GM19025 (cell line): ENCODE results near the gene CD47.

Source experiments
- ATAC-seq: cut with Tn5 transposase; IDR thresholded peaks from one replicate; pipeline ENCODE4 v1.9.1; 2021; ENCODE audit warnings: mild to moderate bottlenecking, low read depth, moderate library complexity; ENCODE audit not compliant: unreplicated experiment

Gene CD47

DNA sequence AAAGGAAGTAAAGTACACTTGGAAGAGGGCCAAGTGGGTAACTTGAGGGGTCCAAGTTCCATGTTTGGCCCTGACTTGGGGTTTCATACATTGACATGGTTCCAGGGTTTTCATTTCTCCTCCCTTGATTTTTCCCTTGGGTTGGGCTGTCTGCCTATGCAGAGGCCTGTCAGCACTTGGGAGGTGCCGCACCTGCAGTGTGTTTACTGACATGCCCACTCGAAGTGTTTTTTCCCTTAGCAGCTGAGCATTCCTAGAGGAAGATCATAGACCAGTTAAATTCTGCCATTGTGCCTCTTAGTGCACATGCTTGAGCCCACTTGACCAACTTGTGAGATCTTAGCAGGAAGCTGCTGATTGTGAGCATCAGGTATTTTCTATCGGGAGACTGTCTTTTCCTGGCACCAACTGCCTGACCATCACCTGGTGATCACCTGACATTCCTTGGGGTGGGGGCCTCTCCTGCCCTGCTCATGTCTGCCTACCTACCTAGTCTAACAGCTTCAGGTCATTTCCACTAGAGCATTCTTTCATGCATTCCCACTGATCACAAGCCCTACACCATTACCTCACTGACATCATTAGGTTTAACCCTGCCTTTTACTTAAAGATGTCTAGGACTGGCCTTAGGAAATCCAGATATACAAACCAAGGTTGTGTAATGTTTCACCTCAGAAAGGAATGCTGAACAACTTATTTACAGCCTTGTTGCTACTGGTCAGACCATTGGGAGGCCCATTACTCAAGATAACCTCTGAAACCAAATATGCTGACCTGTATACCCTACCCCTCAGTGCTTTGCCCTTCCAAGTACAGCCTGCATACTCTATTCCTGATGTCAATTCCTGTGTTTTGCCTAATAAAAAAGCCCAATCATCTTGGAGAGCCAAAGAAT lies 68.3 kb downstream of the CD47 start:
- no peak for ATAC-seq

DNA sequence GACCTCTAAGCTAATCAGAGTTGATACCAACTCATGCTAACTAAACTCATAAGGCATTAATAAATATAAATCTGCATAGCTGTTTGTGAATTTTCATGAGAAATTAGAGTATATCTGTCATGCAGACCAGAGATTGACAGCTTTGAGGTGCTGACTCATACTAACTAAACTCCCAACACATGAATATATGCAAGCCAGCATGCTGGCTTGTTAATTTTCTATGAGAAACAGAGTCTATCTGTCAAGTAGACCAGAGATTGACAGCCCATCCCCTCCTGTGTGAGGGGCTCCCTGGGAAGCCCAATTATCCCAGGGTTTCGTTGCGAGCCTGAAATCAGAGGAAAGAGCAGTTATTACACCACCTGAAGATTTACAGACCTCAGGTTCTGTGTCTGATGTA lies 69.3 kb downstream of the CD47 start:
- no peak for ATAC-seq

DNA sequence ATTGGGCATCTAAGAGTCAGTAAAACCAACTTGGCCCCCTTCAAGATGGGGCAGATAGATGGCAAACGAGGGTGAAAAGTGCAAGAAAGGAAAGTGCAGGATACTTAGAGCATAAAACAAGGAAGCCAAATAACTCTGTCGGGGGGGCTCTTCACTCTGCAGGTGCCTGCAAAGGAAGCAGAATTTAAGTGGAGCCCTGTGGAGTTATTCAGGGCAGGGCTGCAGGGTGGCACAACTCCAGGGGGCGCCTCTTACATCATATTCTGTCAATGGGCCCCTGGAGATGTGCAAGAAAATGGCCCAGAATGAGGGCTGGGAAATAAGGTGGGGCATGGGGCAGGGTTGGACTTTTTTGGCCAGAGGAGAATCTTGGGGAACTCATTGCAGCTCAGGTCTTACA lies 69.7 kb downstream of the CD47 start:
- ATAC-seq, result no peak

DNA sequence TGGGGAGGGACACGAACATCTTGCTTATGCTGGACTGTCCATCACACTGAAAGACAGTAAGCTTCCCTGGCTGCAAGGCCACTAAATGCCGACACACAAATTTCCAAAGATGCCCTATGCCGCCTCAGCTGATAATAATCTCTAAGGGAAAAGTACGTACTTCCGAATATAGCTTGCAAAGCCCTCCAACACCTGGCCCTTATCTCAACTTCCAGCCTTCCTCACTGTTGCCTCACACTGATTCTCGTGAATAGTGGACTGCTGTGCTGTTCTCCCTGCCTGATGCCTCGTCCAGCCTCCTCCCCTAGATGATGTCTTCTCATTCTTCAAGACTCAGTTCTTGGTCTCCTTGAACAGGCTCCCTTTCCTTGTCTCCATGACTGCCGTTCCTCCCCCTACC lies 72.3 kb downstream of the CD47 start:
- no peak for ATAC-seq

DNA sequence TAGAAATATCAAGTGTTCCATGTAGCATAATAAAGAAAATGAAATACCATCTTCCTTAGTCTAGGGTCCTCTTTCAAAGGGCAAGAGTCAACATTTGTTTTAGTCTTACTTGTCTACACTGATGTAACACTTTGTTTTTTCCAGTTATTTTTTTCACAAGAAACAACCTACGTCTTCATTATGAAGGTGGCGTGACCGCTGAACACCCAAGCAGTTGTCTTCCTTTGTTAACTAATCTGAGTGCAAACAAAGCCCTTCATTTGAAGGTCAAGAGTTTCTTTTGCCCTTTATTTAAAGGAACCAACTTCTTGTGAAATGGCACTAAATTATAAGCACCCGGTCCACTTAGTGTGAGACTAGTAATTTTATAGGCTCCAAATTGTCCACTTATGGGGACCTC lies 73.2 kb downstream of the CD47 start:
- no peak for ATAC-seq

DNA sequence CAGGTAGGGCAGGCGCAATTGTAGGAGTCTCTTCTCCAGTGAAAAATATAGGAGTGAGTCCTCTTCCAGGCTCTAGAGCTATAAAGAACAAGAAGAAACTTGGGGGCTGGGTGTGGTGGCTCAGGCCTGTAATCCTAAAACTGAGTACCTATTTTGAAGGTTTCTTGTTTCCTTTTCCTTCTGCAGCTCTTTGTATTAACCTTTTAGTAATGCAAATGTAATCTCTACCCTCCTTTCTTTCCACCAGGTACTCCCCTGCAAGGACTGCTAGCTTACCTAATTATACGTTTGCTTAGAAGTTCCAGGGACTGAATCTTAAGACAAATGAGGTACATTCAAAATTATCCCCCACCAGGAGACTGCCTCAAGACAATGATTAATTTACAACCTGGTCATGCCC lies 75.9 kb downstream of the CD47 start:
- ATAC-seq, result no peak

DNA sequence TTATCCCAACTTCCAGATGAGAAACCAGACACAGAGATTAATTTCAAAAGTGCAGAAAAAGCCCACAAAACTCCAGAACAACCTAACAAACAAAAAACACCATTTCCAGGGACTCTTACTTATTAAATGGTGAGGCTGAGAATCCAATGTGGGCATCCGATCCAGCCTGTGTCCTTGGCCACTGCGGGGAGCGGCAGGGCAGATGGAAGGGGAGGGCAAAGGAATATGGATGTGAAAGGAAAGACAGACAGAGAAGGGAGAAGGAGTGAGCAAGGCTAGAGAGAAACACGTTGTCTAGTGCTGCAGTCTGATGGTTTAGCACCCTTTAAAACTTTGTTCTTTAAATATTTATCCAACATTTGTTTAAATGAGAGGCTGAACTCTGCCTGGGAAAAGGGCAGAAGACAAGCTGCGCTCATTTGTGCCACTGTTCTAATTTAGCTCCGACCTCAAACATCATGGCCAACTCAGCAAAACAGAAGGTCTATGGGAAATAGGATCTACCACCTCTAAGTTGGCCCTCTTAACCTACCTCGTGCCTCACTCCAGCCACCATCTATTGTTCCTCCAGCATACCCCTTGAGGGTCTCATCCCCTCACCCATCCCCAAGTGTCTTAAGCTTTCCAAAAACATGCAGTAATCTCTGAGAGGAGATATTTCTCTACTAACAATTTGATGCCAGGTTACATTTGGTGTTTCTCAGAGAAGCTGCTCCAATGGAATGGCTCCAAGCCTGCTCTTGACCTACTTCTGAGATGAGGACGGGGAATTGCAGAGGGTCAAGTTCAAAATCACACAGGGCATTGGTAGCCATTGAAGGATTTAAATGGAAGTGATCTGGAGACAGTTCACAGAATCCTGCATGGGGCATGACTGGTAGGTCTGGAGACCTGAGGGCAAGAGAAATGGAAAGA lies 77.4 kb downstream of the CD47 start:
- ATAC-seq, result no peak

DNA sequence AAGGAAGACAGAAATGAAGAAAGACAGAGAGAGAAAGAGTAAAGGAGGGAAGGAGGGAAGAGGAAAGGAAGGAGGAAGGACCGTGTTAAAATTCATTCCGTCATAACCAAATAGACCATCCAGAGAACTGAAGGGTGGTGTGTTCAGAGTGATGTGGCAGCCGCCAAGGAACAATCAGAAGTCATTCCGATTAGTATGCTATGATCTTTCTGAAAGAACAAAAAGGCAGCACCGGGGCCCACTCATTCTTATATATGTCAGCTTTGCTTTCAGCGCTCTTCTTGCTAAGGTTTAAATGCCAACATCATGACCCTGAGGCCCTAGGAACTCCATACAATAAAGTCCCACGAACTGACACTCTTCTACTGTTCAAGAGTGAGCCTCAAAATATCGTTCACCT lies 78.5 kb downstream of the CD47 start:
- no peak for ATAC-seq

DNA sequence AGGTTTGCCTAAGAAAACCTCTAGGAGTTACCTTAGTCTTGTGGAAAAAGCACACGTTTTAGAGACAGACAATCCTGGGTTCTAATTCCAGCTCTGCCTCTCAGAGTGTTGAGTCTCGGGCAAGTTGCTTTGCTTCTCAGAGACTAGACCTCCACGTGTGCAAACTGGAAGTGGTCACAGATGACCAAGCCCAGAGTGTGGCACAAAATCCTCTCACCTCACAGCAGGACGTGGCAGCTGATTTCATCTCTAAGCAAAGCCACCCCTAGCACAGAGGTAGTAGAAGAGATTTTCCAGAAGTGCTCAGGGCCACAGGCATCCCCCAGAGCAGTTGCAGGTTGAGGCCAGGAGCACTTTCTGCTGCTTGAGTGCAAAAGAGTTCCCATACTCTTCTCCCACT lies 79.2 kb downstream of the CD47 start:
- ATAC-seq, result no peak

DNA sequence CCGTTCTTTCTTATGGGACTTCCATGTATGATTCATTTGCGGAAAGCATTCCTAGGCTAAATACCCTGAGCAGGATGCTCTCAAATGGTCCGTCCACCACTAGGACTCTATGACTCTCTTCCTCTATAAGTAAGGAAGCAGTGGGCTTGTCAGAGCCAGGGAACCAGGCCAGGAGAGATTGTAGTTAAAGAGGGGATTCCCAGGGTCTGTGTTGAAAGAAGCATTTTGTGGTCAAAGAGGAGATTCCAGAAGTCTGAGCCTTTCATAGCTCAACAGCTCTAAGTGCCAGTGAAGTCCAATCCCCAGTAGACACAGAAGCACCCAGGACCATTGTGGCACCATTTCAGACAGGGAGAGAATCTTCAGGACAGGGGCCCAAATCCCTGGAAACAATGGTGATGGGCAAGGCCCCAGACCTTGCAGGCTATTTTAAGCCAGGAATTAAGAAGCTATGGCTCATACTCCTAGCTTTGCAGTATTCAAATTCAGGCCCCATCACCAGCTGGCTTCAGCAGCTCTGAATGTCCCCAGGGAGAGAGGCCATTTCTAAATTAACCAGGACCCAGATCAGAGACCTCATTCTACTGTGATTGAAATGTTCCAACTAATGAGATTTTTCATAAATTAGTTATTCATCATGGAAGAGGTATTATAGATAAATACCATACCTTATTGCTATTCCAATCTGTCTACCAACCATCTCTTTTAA lies 81.7 kb downstream of the CD47 start:
- ATAC-seq, result no peak

DNA sequence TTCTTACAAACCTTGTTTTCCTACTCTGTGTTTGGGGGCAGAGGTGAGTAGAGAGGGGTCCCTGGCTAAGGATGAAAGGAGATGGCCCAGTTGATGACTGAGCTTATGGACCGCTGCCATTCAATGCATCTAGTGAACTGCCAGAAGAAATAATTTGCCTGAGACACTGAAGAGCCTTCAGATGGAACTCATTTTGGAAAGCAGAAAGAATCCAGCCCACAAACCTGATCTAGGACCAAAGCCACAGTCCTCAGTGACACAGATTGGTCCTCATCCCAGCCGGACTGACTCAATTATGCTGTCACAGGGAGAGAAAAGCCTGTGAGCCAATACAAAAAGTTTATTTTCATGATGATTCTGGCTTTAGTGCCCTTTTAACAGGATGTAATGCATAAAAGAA lies 82.7 kb downstream of the CD47 start:
- no peak for ATAC-seq

DNA sequence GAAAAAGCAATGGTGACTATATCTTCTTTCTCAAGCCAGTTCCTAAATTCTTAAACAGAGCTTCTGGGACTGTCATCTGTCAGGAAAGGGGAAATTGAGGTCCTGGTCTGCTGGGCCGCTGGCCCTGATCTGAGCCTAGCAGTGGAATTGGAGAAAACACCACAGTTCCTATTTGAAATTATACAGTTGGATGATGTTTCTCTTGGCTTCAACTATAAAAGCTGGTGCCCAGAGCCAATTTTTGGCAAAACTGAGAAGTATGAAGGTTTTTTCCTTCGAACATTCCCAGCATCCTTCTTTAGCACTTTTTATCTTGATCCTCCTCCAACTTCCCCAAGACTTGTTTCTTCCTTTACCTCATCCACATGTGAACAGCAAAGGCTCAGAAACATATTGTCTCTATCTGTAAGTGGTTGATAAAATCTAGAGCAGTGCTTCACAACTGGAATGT lies 83.9 kb downstream of the CD47 start:
- ATAC-seq, result no peak

DNA sequence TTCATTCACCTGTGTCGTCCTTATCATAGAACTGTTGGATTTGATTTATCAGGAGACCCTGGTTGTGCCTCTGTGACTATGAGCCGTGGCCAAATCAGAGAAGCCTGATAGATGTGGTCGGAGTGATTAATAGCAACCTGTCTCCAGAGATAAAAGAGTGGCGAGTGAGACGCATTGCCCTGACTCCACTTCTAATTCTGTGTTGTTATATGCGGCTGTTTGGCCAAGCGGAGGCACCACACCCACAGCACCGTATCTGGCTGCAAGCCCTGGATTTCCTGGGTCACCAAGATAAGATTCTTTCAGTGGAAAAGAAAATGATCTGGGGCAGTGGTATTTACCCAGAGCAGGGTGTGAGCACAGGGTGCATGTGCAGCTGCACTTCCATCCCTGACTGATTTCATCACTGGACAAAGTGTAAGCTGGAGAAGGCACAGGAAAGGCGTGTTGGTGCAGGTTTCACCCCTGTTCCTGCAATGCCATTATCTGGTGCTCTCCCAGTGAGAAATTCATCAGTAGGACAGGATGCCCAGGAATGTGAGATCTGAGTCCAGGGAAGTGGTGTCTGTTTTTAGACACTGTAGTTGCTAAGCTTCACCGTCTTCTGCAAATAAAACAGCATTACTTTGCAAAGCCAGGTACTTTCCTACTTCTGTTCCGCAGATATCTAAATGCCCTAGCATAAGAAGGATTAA lies 84.6 kb downstream of the CD47 start:
- ATAC-seq, result no peak

DNA sequence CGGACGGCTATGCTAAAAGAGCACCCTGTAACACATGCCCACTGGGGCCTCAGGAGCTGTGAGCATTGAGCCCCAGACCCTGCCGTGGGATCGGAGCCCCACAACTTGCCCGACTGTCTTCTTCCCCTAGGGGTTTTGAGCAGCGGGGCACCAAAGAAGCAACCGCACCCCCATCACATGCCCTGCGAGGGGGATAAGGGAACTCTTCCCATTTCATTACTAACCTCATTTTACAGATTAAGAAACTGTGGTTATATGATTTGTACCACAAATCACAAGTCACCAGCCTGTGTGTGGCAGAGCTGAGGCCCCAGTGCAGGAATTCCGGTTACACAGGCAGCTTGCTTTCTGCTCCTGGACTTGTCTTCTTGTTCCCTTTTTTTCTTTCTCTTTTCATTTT lies 86.2 kb downstream of the CD47 start:
- ATAC-seq, result no peak

DNA sequence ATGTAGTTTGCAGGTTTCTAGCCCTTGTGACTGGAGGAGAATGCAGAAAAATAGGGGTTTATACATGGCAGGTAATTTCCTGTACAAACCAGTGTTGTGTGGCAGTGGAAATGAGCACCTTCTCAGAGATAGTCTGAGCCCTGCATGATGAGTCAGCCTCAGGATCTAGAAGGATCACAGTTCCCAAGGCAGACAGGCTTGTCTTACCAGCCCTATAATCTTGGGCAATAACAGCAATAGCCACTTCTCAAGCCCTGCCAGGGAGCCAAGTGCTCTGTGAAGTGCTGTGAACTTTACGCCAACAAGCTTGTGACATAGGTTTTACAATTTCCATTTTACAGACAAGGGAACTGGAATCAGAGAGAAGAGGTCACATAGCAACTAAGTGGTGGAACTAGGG lies 89.4 kb downstream of the CD47 start:
- ATAC-seq, result no peak

DNA sequence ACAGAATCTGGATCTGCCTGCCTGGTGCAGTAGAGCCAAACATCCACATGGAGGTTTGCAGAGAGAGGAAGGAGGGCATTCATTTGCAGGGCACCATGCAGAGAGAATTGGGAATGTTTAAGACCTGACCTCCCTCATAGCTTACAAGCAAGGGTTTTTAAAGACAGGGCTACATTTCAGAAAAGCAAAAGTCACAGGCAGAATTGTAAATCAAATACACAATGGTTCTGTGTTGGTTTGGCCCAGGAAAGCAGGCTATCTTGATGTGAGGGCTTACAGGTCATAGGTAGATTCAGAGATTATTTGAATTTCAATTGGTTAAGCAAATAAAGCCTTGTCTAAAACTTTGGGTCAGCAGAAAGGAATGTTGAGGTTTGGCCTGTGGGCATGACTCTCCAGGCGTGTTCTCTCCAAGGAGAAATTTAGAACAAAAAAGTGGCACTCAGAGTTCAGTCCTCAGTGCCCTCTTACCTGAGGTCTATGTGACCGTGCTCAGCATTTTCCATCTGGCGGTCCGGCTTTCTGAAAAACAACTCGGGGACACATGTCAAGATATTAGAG lies 91.5 kb downstream of the CD47 start:
- ATAC-seq, result no peak

DNA sequence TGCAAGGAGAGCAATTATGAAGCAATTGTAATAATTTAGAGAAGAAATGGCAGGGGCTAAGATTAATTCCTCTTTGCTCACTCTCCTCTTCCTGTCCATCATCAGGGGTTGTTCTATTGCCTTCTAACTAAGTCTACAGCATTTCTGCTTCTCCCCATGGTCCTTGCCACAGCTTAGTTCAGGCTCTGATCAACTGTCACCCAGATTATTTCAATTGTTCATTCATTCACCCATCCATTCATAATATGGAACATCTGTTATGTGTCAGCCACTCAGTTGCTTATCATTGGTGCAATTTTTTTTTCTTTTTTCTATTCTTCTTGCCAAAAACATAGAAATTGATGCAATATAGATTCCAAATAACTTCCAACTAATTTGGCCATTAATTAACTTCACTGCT lies 93.2 kb downstream of the CD47 start:
- ATAC-seq, result no peak

DNA sequence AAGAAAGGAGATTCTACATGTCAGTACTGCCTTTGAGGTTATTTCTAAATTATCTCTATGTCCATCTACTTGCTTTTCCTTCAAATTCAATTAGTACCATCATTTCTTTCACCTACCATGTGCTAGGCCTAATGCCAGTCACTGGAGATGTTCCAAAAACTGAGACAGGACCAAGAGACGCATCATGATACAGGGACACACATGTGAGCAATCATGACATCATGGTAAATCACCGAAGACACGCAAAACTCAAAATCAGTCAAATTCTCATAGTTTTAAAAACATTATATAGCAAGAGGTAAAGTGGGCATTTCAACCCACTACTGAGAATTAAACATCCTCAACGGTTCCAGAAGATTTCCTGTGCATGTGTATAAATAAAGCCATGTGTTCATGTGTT lies 95.0 kb downstream of the CD47 start:
- no peak for ATAC-seq

DNA sequence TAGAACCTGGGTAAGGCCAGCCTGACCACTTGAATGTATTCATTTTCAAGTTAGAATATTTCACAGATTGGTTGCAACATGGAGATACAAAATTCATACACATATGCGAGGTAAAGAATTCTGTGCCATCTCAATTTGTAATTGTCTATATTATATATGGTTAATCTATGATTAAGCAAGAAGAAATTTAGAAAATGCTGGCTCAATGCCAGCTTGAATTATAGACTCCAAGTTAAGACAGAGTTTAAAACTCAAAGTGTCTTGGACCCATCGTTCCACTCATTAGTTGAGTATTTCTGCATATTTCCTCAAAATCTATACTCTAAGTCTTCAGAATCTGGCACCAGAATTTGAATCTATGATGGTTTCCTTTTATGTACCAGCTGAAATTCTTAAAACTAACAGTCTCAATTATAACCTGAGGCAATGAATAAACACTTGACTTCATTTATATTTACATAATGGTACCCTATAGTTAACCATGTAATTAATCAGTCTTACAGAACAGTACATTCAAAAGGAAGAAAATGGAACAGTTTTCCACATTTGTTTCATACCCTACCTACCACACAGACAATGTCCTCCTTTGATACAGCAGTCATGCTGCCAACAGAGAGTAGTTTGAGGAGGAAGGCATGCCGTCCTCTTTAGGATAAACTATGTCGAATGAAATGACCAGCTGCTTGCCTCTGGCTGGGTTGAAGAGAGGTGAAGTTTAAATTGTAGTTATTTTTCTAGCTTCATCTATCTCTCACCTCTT lies 95.7 kb downstream of the CD47 start:
- ATAC-seq, result no peak
